ENCODE measurements around the gene GPAT2.
"Not testable (repeated sequence)": the region's sequence is repeated elsewhere in the genome, so short reads cannot be mapped to it uniquely, and the experiment has no call there.

GPAT2 gene, protein sequence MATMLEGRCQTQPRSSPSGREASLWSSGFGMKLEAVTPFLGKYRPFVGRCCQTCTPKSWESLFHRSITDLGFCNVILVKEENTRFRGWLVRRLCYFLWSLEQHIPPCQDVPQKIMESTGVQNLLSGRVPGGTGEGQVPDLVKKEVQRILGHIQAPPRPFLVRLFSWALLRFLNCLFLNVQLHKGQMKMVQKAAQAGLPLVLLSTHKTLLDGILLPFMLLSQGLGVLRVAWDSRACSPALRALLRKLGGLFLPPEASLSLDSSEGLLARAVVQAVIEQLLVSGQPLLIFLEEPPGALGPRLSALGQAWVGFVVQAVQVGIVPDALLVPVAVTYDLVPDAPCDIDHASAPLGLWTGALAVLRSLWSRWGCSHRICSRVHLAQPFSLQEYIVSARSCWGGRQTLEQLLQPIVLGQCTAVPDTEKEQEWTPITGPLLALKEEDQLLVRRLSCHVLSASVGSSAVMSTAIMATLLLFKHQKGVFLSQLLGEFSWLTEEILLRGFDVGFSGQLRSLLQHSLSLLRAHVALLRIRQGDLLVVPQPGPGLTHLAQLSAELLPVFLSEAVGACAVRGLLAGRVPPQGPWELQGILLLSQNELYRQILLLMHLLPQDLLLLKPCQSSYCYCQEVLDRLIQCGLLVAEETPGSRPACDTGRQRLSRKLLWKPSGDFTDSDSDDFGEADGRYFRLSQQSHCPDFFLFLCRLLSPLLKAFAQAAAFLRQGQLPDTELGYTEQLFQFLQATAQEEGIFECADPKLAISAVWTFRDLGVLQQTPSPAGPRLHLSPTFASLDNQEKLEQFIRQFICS

DNA sequence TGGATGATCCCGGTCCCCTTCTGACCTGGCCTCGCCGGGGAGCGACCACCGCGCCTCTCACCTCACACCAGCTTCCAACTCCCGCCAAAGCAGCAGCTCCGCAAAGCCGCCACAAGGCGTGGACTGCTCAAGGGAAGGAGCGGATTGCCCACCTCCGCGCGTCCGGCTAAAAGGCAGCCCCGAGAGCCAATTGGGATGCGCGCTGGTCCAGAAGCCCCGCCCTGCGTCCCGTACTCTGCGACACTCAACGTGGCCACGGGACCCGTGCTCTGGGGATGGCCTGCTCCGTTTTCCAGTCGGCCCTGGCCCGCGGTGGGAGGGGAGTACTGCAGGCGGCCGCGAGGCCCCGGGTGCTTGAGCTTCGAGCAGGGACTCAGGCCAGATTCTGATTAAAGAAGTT lies at the start of gene GPAT2:
Gene GPAT2, minus strand, starts transcription at position 125 of the 400 bp plus-strand sequence. CDS start 2,557 bp downstream, outside the sequence.
- not testable (repeated sequence) for DNase-seq

DNA sequence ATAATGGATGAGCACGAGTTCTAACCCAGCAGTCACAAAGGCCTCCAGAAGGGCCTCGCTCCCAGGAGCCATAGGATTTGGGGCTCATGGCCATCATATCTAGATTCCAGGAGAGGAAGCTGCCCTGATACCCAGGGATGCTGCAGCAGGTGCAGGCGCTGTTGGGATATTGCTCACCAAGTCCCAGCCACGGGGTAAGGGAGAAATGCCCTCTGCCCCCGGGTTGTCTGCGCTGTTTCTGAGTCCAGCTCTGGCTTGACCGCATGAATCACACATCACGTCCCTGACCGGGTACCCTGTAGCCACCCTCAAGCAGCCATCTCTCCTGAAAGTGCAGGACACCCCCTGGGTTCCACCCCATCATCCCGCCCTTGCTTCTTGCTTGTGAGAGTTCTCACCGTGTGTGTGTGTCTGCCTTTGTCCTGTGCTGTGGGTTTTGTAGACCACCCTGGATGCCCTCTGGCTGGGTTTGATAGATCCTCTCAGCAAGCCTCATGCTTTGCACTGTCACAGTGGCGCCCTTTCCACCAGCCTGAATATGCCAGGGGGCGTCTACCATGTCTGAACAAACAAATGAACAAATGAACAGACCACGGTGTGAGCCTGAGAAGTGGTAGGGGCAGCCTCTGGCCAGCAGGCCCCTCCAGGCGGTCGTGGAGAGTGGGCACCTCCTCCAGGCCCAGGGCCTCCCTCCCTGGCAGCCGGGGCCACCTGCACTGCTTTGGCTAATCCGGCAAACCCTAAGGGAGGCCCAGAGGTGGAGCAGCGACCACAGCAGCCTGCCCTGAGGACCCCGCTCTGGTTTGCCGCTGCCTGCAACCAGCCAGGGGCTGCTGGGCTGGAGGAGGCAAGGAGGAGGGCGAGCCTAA lies 49.5 kb upstream of the GPAT2 start:
- no peak for DNase-seq

GRCh38 chr2:96083064-96083939 lies 48.6 kb upstream of the GPAT2 start:
- DNase-seq: no peak

- DNase-seq: no peak
Measured at GRCh38 chr2:96082211-96083063, 47.7 kb upstream of the GPAT2 start.

DNA sequence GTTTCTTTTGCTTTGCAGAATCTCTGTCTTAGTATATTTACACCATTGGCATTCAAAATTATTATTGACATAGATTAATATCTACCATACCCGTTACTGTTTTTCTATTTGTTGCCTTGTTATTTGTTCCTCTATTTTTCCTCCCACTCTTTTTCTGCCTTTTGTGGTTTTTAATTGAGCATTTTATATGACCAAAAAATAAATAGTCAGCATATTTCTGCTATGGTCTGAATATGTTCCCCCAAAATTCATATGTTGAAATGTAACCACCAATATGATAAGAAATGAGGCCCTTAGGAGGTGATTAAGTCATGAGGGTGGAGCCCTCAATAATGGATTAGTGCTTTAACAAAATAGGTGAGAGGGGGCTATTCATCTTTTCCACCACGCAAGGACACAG lies 46.3 kb upstream of the GPAT2 start:
- no peak for DNase-seq

DNA sequence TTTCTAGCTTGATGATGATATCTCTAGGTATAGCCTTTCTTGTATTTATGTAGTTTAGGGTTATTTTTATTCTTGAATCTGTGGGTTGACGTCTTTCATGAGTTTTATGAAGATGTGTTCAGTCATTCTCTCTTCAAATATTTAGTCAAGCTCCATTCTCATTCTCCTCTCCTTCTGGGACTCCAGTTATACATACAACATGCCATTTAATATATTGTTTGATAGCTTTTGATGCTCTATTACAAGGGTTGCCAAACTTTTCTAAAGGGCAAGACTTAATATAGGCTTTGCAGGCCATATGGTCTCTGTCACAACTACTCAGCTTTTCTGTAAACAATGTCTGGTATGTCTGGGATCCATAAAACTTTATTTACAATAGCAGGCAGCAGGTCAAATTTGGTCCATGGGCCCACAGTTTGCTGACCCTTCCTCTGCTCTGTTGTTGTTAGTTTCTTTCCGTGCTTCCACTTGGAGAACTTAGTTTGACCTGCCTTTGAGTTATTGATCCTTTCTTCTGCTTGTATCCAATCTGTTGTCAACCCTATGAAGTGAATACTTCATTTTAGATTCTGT lies 40.6 kb upstream of the GPAT2 start:
- DNase-seq: no peak

GRCh38 chr2:96074156-96074555 lies 39.4 kb upstream of the GPAT2 start:
- DNase-seq: no peak

- no peak for DNase-seq
Measured at GRCh38 chr2:96073170-96073775, 38.6 kb upstream of the GPAT2 start.

DNA sequence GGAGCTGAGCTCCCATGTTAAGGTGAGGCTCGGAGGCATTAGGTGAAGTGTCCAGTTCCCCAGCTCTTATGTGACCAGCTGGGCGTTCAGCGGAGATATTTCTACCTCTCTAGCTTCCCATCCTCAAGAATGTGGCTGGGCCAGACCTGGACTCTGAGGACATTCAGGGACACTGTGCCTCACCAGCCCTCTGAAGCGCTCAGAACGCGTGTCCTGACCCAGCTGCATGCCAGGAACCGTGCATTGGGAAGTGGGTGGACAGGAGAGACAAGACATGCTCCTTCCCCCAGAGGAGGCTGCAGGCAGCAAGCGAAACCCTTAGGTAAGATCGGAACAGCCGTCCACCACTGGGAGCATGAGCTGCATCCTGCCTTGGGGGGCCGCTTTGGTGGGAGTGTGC lies 38.0 kb upstream of the GPAT2 start:
- DNase-seq: no peak

GRCh38 chr2:96071977-96072491 lies 37.3 kb upstream of the GPAT2 start:
- not testable (repeated sequence) for DNase-seq

GRCh38 chr2:96071087-96071976 lies 36.6 kb upstream of the GPAT2 start:
- not testable (repeated sequence) for DNase-seq

- not testable (repeated sequence) for DNase-seq
Measured at GRCh38 chr2:96070351-96070750, 35.6 kb upstream of the GPAT2 start.

- DNase-seq: not testable (repeated sequence)
Measured at GRCh38 chr2:96069878-96070277, 35.2 kb upstream of the GPAT2 start.

DNA sequence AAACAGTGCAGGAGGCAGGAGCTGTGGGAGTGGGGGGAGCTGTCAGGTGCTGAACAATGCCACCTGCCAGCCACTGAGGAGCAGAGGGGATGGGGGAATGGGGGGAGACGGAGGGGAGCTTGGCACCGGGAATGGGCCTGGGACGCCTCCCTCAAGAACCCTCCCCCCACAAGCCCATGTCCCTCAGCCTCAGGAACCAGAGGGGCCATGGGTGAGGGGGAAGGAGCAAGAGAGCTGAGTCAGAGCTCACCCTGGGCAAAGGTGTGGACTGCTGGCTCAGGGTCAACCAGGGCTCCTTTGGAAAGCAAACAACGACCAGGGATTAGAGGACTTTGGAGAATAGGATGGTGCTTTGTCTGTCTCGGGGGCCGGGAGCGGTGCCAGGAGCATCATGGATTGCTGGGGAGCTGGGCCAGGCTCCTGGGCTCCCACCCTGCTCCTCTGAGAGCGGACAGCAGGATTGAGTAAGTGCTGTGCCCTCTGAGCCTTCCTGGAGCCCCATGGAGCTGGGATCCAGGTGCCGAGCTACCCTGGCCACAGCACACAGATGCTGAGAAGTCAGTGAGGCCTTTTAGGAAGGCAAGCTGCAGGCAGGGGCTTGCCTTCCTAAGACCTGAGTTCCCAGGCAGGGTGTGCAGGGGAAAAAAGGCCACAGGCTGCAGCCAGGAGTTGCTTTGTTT lies 33.3 kb upstream of the GPAT2 start:
- peak; percentile 62 for DNase-seq

- DNase-seq: not testable (repeated sequence)
Measured at GRCh38 chr2:96067098-96067660, 32.5 kb upstream of the GPAT2 start.

DNA sequence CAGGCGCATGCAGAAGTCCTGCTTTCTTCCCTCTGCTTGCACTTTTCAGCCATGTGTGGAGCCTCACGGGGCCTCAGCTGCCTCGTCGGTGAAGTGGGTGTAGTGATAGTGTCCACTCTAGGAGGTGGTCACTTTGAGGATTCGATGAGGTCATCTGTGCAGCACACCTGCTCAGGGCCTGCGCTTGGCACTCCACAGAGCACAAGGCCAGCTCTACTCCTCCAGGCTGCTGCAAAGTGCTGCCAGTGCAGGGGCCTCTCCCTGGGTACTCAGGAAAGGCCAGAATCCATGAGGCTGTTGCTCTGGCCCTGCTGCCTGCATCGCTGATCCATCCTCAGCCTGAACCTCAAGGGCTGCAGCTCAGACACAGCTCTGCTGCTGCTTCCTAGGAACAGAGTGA lies 31.8 kb upstream of the GPAT2 start:
- not testable (repeated sequence) for DNase-seq

GRCh38 chr2:96065954-96066353 lies 31.2 kb upstream of the GPAT2 start:
- DNase-seq: not testable (repeated sequence)
